PC-9 (cell line): ENCODE data around the gene CALN1. TPM values are rescaled to one million over a fixed set of nuclear protein-coding genes. Genes with fewer than 3 reads are reported as not detected.
"Not testable (repeated sequence)": the region's sequence is repeated elsewhere in the genome, so short reads cannot be mapped to it uniquely, and the experiment has no call there.

Experiments
- BruUV-seq: library from RNA; stranded (reverse); fragments of 400-500 nt; replicated peaks from 2 replicates; lab custom pipeline; 2021; lab: Mats Ljungman, UMichigan
- CTCF ChIA-PET: fragments of 300-600 bp; sonication (Branson Sonifier 250); formaldehyde crosslinking; loops from one replicate; lab custom pipeline; 2022; ENCODE audit warnings: antibody characterized with exemption; lab: Charles Lee
- POLR2A ChIA-PET: fragments of 300-600 bp; sonication (Branson Sonifier 250); formaldehyde crosslinking; loops from one replicate; lab custom pipeline; 2022; ENCODE audit warnings: antibody characterized with exemption; ENCODE audit not compliant: unreplicated experiment; lab: Charles Lee
- DNase-seq, 2 experiments: peaks; one replicate each; pipeline versions ENCODE4 v3.0.0 to v3.0.0-alpha.2; 2015 to 2022; ENCODE audit warnings: mixed read lengths in 1 of 2
- H2AFZ ChIP-seq: fragments of 200-600 bp; sonication (generic); 2 replicates; pipeline ENCODE4 v1.8.1; 2017; ENCODE audit warnings: antibody characterized with exemption
- H3F3A ChIP-seq: fragments of 200-600 bp; sonication (generic); 2 replicates; pipeline ENCODE4 v1.8.1; 2017; ENCODE audit warnings: antibody characterized with exemption, mild to moderate bottlenecking, low read depth; ENCODE audit not compliant: insufficient read depth
- H3K27ac ChIP-seq: fragments of 200-600 bp; sonication (generic); 2 replicates; pipeline ENCODE4 v1.6.1; 2016; ENCODE audit warnings: mixed run types
- H3K27me3 ChIP-seq: fragments of 200-600 bp; sonication (generic); 2 replicates; pipeline ENCODE4 v1.6.1; 2016; ENCODE audit warnings: low read depth, mixed run types; ENCODE audit not compliant: insufficient read depth
- H3K36me3 ChIP-seq: fragments of 200-600 bp; sonication (generic); 2 replicates; pipeline ENCODE4 v1.6.1; 2016; ENCODE audit warnings: low read depth, mixed run types
- H3K4me1 ChIP-seq: fragments of 200-600 bp; sonication (generic); replicated peaks from 2 replicates; pipeline ENCODE4 v1.6.1; 2016; ENCODE audit warnings: mixed run types; ENCODE audit not compliant: insufficient read depth
- H3K4me2 ChIP-seq: fragments of 200-600 bp; sonication (generic); 2 replicates; pipeline ENCODE4 v1.6.1; 2017; ENCODE audit warnings: mixed run types
- H3K4me3 ChIP-seq: fragments of 200-600 bp; sonication (generic); 2 replicates; pipeline ENCODE4 v1.6.1; 2016; ENCODE audit warnings: mixed run types
- H3K79me2 ChIP-seq: fragments of 200-600 bp; sonication (generic); 2 replicates; pipeline ENCODE4 v1.6.1; 2017; ENCODE audit warnings: low read depth, mixed run types
- H3K9me2 ChIP-seq: fragments of 200-600 bp; sonication (generic); 2 replicates; pipeline ENCODE4 v1.8.1; 2017; ENCODE audit warnings: mild to moderate bottlenecking; ENCODE audit not compliant: insufficient read depth
- H3K9me3 ChIP-seq: fragments of 200-600 bp; sonication (generic); 2 replicates; pipeline ENCODE4 v1.8.1; 2016; ENCODE audit warnings: low read depth; ENCODE audit not compliant: insufficient read depth
- H4K20me1 ChIP-seq: fragments of 200-600 bp; sonication (generic); 2 replicates; pipeline ENCODE4 v1.8.1; 2017; ENCODE audit not compliant: insufficient read depth
- EZH2 ChIP-seq: fragments of 200-600 bp; sonication (generic); IDR thresholded peaks from 2 replicates; pipeline ENCODE4 v1.8.0; 2017; ENCODE audit warnings: antibody characterized with exemption, low read depth
- intact Hi-C: fragments of 100-400 bp; cut with micrococcal nuclease; formaldehyde crosslinking; loops from one replicate; pipeline ENCODE4 v1.10.0; 2022; ENCODE audit not compliant: unreplicated experiment
- total RNA-seq: library from RNA; stranded (reverse); gene quantifications from 2 replicates; pipeline ENCODE4 v1.2.3, GENCODE V29; 2021
- TF ChIP-seq, protein P1 (sequence below): fragments of 200-600 bp; sonication (generic); conservative IDR thresholded peaks from 2 replicates; pipeline ENCODE4 v1.6.1; 2017; ENCODE audit warnings: mixed run types, antibody characterized with exemption, mild to moderate bottlenecking, moderate library complexity

CALN1 gene
- total RNA-seq, 1 experiment from 2014 or later = not detected

GRCh38 chr7:72343991-72344390 lies 68.1 kb downstream of the CALN1 start:
- Histone ChIP-seq H3K27me3 (peaks cover 55% of the 10 kb centered on the region), H3K9me3 (no peaks in the 10 kb centered on the region), H3K79me2 (no peaks in the 10 kb centered on the region), H3K4me1 (no peaks in the 10 kb centered on the region), H3K36me3 (no peaks in the 10 kb centered on the region), H3K4me2 (no peak overlapping the region), H3K4me3 (no peak overlapping the region), H3K9me2 (no peaks in the 10 kb centered on the region), H3F3A (no peaks in the 10 kb centered on the region), H2AFZ (no peak overlapping the region), H4K20me1 (no peaks in the 10 kb centered on the region), H3K27ac (no peak overlapping the region)
- DNase-seq = no peak
- no TSS peak for BruUV-seq
- POLR2A ChIA-PET = no interaction called here
- intact Hi-C loops = no loop called here
- CTCF ChIA-PET = no interaction called here
- TF ChIP-seq, protein P1, sequence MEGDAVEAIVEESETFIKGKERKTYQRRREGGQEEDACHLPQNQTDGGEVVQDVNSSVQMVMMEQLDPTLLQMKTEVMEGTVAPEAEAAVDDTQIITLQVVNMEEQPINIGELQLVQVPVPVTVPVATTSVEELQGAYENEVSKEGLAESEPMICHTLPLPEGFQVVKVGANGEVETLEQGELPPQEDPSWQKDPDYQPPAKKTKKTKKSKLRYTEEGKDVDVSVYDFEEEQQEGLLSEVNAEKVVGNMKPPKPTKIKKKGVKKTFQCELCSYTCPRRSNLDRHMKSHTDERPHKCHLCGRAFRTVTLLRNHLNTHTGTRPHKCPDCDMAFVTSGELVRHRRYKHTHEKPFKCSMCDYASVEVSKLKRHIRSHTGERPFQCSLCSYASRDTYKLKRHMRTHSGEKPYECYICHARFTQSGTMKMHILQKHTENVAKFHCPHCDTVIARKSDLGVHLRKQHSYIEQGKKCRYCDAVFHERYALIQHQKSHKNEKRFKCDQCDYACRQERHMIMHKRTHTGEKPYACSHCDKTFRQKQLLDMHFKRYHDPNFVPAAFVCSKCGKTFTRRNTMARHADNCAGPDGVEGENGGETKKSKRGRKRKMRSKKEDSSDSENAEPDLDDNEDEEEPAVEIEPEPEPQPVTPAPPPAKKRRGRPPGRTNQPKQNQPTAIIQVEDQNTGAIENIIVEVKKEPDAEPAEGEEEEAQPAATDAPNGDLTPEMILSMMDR = no peak
- TF ChIP-seq EZH2 = no peak

- CTCF ChIA-PET, H2AFZ ChIP-seq, H3K4me1 ChIP-seq, H3K36me3 ChIP-seq, DNase-seq, POLR2A ChIA-PET, H3K4me3 ChIP-seq, H3K27ac ChIP-seq, H4K20me1 ChIP-seq, H3K9me3 ChIP-seq, intact Hi-C loops, H3F3A ChIP-seq, H3K4me2 ChIP-seq, BruUV-seq, H3K79me2 ChIP-seq, H3K9me2 ChIP-seq: not testable (repeated sequence)
- H3K27me3 ChIP-seq = peaks cover 48% of the 10 kb centered on the region
Measured at GRCh38 chr7:72343354-72343753, 68.8 kb downstream of the CALN1 start.

DNA sequence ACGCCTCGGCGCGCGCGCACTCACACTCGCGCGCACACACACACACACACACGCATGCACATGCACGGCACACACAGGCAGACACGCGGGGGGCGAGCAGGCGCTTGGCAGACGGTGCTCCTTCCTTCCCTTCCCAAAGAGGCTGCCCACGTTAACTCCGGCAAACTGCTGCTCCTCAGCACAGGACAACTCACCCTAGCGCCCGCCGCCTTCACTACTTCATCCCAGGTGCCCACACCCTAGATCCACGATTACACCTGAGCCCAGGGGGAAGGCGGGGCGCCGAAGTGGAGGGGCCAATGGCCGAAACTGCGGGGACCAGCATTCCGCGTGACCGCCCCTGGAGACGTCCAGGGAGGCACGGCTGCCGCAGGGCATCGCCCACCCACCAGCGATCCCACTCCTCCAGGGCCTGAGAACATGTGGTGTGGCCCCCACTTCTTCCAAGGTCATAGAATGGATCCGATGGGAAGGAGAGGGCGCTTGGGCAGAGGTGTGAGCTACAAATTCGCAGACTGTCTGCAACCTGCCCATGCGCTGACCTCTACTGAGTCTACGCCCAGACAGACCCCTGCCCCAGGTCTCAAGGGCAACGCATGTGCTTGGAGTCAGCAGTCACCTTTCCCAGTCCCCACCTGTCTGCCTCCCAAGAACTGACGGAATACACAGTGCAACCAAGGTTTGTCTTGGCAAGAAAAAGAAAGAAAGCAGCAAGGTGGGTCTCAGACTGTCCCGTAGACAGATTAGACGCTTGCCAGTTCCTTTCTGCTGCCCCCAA lies 74.6 kb downstream of the CALN1 start:
- no peaks in the 10 kb centered on the region for H3K79me2 ChIP-seq
- H3K27me3 ChIP-seq = peaks cover 14% of the 10 kb centered on the region; the same call in 1 of the 2 replicates
- no peaks in the 10 kb centered on the region for H4K20me1 ChIP-seq
- DNase-seq = no peak
- BruUV-seq = no TSS peak
- no peaks in the 10 kb centered on the region for H3F3A ChIP-seq
- no peak overlapping the region for H3K27ac ChIP-seq
- no peaks in the 10 kb centered on the region for H3K4me1 ChIP-seq
- ChIA-PET CTCF (no interaction called here), POLR2A (no interaction called here)
- no peaks in the 10 kb centered on the region for H3K9me2 ChIP-seq
- no peak for TF ChIP-seq EZH2
- no peak overlapping the region for H2AFZ ChIP-seq
- no peak overlapping the region for H3K4me2 ChIP-seq
- no peaks in the 10 kb centered on the region for H3K9me3 ChIP-seq
- intact Hi-C loops = no loop called here
- no peak overlapping the region for H3K4me3 ChIP-seq
- H3K36me3 ChIP-seq = no peaks in the 10 kb centered on the region

DNA sequence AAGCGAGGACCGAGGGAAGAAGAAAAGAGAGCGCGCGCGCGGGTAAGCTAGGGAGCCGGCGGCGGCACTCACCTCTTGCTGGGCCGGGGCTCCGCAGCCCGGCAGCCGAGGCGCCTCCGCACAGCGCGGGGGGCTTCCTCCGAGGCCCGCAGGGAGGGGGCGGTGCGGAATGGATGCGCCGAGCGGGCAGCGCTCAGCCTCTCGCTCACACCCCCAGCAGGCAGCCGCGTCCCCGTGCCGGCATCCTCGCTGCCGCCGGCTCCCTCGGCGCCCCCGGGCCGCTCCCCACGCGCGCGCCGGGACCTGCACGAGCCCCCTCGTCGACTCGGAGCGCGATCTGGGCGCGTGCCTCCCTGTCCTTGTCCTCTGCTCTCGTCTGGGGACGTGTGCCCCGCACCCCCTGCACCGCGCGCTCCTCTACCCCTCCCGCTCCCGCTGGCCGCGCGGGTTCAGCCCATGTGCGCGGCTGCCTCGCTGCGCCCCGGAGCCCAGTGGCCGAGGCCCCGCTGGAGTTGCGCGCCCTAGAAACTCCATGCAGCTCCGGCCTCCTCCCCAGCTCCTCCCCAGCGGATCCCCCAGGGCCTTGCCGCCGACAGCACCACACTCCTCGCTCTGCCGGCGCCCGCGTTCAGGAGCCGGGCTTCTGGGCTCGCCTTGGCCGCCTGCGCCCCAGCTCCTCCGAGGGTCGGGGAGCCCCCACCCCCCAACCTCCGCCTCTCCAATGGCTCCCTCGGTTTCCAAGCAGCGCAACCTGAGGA lies 75.3 kb downstream of the CALN1 start:
- Histone ChIP-seq H3K79me2 (no peaks in the 10 kb centered on the region), H3K36me3 (no peaks in the 10 kb centered on the region), H2AFZ (no peak overlapping the region), H3K4me1 (no peaks in the 10 kb centered on the region), H3K27ac (no peak overlapping the region), H3K9me3 (no peaks in the 10 kb centered on the region), H3K9me2 (no peaks in the 10 kb centered on the region), H3K27me3 (peaks cover 13% of the 10 kb centered on the region; the same call in 1 of the 2 replicates), H3K4me3 (no peak overlapping the region), H3F3A (no peaks in the 10 kb centered on the region), H4K20me1 (no peaks in the 10 kb centered on the region), H3K4me2 (no peak overlapping the region)
- POLR2A ChIA-PET = no interaction called here
- DNase-seq = no peak
- intact Hi-C loops = no loop called here
- no TSS peak for BruUV-seq
- CTCF ChIA-PET = no interaction called here
- TF ChIP-seq EZH2 = no peak
- TF ChIP-seq, protein P1 = no peak
